Activated naive CD4-positive, alpha-beta T cell treated with anti-CD3 and anti-CD28 coated beads, Interleukin-2, amount 10 ng/mL, durations not matched to agents 7 days and 5 days (primary cell): ENCODE measurements around the gene GRB10.
"Not testable (repeated sequence)": the region's sequence is repeated elsewhere in the genome, so short reads cannot be mapped to it uniquely, and the experiment has no call there.

Experiments
- CTCF ChIA-PET: fragments of 350-600 bp; sonication (Branson Sonifier 250); formaldehyde crosslinking; loops from one replicate; lab custom pipeline; 2021; ENCODE audit warnings: antibody characterized with exemption; lab: Charles Lee
- DNase-seq: peaks from one replicate; pipeline ENCODE4 v3.0.0-alpha.2; 2020
- H3K27ac Mint-ChIP-seq: one replicate; pipeline ENCODE4 v1.8.0; 2021; ENCODE audit warnings: mild to moderate bottlenecking, moderate library complexity, mixed read lengths
- H3K27me3 Mint-ChIP-seq: one replicate; pipeline ENCODE4 v1.8.0; 2021; ENCODE audit warnings: mild to moderate bottlenecking, mixed read lengths
- H3K36me3 Mint-ChIP-seq: one replicate; pipeline ENCODE4 v1.8.0; 2021; ENCODE audit warnings: mixed read lengths
- H3K4me1 Mint-ChIP-seq: one replicate; pipeline ENCODE4 v1.8.0; 2021; ENCODE audit warnings: mixed read lengths
- H3K4me3 Mint-ChIP-seq: one replicate; pipeline ENCODE4 v1.8.0; 2021; ENCODE audit warnings: mild to moderate bottlenecking, moderate library complexity, mixed read lengths
- H3K9me3 Mint-ChIP-seq: one replicate; pipeline ENCODE4 v1.8.0; 2021; ENCODE audit warnings: mixed read lengths

GRB10 gene

DNA sequence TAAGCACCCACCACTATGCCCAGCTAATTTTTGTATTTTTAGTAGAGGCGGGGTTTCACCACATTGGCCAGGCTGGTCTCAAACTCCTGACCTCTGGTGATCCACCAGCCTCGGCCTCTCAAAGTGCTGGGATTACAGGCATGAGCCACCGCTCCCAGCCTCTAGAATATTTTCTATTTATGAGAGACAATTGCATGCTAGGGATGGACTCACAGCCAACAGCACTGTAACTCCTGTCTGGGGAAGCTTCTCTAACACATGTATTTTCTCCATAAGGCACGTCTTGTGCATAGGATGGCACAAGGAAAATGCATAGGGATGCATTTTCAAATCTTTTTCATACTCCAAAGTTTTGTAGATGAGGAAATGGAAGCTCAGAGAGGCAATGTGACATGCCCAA, 237.1 kb downstream of the GRB10 start:
- H3K4me1 Mint-ChIP-seq, H3K4me3 Mint-ChIP-seq, H3K9me3 Mint-ChIP-seq, CTCF ChIA-PET, H3K36me3 Mint-ChIP-seq, DNase-seq, H3K27ac Mint-ChIP-seq: not testable (repeated sequence)
- peaks cover 14% of the 10 kb centered on the region for H3K27me3 Mint-ChIP-seq

DNA sequence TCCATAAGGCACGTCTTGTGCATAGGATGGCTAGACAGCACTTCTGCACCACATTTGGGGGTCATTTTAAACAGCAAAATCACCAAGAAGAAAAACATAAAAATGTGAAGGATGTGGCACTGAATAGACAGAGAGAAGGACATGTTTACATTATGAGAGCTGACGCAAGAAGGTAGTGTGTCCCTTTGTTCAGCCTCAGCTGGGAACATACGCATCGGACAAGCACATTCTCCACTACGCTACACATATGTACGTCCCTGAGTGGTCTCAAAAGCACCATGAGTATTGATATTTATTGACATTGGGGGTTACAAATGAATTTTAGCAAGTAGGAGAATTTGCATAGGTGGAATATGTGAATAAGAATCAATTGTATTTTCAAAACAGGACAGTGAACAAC, 237.7 kb downstream of the GRB10 start:
- Mint-ChIP-seq H3K27ac (no peak overlapping the region), H3K36me3 (no peaks in the 10 kb centered on the region), H3K27me3 (peaks cover 18% of the 10 kb centered on the region), H3K4me1 (no peaks in the 10 kb centered on the region), H3K4me3 (no peak overlapping the region), H3K9me3 (no peaks in the 10 kb centered on the region)
- CTCF ChIA-PET: no interaction called here
- DNase-seq: no peak

DNA sequence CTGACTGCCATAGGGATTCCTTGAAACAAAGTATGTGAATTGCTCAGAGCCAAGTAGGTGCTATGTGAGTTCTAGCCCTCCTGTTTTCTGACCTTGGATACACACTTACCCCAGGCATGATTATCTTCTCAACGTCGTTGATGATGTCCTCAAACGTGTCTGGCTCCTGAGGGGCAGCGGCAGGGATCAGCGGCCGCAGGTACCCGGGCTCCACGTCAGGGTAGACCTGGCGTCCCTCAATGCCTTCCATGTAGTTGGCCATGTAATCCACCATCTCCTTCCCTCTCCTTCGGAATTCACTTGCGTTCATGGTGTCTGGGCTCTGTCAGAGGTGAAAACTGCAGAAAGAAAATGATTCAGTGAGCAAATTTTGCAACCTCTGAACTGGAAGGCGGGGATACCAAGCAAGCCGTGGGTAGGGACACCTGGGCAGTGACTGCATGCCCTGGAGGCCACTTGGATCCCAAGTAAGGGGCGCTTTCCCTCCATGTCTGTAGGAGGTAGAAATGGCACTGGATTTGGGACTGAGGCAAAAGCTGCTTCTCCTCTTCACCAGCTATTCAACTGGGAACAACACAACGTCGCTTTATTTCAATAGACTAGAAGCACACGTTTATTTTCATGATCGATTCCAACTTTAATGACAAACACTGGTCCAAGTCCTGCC, 238.8 kb downstream of the GRB10 start:
- no peak for DNase-seq
- no peak overlapping the region for H3K27ac Mint-ChIP-seq
- H3K9me3 Mint-ChIP-seq: no peaks in the 10 kb centered on the region
- H3K36me3 Mint-ChIP-seq: no peaks in the 10 kb centered on the region
- H3K27me3 Mint-ChIP-seq: peaks cover 18% of the 10 kb centered on the region
- H3K4me1 Mint-ChIP-seq: no peaks in the 10 kb centered on the region
- no peak overlapping the region for H3K4me3 Mint-ChIP-seq
- CTCF ChIA-PET: no interaction called here

DNA sequence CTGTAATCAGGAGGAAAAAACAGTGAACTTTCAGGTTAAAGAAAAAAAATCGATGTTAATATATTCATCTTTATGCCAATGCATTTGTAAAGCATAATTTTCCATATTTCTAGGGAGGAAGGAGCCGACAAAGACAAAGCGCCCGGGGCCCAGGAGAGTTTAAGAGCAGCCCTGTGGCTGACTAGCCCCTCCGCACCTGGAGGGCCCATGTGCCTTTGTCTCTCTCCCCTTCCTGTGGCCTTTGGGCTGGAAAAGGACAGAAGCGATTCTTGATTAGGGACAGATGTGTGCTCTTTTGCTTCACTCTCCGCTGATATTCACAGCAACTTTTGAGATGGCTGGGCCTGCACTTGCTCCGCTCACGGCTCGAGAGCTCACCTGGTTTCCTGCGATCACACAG, 240.6 kb downstream of the GRB10 start:
- Mint-ChIP-seq H3K9me3 (no peaks in the 10 kb centered on the region), H3K27ac (no peak overlapping the region), H3K27me3 (peaks cover 30% of the 10 kb centered on the region), H3K4me3 (no peak overlapping the region), H3K36me3 (no peaks in the 10 kb centered on the region), H3K4me1 (no peaks in the 10 kb centered on the region)
- no peak for DNase-seq
- CTCF ChIA-PET: no interaction called here

DNA sequence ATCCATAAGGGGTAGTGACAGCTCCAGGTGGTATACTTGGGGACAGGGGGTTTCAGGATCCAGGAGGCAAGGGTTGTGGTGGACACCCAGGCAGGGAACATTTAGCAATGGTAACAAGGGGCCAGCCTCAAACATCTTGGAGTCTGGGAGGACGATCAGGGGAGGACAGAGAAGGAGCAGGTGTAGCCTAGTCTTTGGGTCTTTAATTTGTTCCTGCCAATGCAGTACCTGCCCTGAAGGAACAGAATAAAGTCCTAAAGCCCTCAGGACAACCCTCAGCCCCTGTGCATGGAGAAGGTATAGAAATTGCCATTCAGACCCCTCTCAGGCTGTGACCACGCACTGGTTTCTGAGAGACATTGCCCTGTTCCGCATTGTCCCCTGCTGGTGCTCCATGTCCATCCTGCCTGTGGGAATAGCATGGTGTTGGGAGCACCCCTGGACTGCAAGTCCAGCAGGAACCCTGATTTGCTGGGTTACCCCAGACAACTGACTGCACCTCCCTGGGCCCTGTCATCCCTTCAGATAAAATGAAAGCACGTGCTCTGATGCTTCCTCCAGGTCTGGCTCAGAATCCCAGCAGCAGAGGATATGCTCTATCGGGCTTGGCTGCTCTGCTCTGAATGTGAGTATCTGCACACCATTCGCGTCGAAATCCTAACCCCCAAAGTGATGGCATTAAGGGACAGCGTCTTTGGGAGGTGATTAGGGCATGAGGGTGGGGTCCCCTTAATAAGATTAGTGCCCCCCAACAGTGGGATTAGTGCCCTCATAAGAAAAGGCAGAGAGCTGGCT, 241.7 kb downstream of the GRB10 start:
- peaks cover 30% of the 10 kb centered on the region for H3K27me3 Mint-ChIP-seq
- DNase-seq: no peak
- no peak overlapping the region for H3K4me3 Mint-ChIP-seq
- no peak overlapping the region for H3K27ac Mint-ChIP-seq
- H3K9me3 Mint-ChIP-seq: no peaks in the 10 kb centered on the region
- H3K36me3 Mint-ChIP-seq: no peaks in the 10 kb centered on the region
- CTCF ChIA-PET: no interaction called here
- no peaks in the 10 kb centered on the region for H3K4me1 Mint-ChIP-seq
